ENCODE data around the gene AK1. TPM values are rescaled to one million over a fixed set of nuclear protein-coding genes. Genes with fewer than 3 reads are reported as not detected.

The AK1 gene
- total RNA-seq, 1 donor from 2014 or later: 39.4 TPM

- H3K4me1 Mint-ChIP-seq: peaks cover 19% of the 10 kb centered on the region
- H3K27ac Mint-ChIP-seq: no peak overlapping the region
- TF ChIP-seq CTCF (IDR thresholded peaks at IDR 0.05; ENCODE audit: unreplicated experiment): no peak
Observed at GRCh38 chr9:127874301-127875221, 2.9 kb downstream of the AK1 start.

GRCh38 chr9:127873886-127874285, 3.6 kb downstream of the AK1 start:
- DNase-seq (ENCODE audit: low spot score in 2 of 2, unreplicated experiment in 2 of 2): no peak
- Mint-ChIP-seq H3K4me3 (no peak overlapping the region), H3K4me1 (peaks cover 19% of the 10 kb centered on the region), H3K27ac (no peak overlapping the region), H3K27me3 (ENCODE audit: low read depth) (no peaks in the 10 kb centered on the region), H3K36me3 (peaks cover 3% of the 10 kb centered on the region), H3K9me3 (no peaks in the 10 kb centered on the region)
- no peak for TF ChIP-seq CTCF (IDR thresholded peaks at IDR 0.05; ENCODE audit: unreplicated experiment)

More at GRCh38 chr9:127874301-127875221, 2.9 kb downstream of the AK1 start:
- DNase-seq (ENCODE audit: low spot score in 2 of 2, unreplicated experiment in 2 of 2): no peak
- H3K4me3 Mint-ChIP-seq: no peak overlapping the region
- no peaks in the 10 kb centered on the region for H3K9me3 Mint-ChIP-seq
- H3K27me3 Mint-ChIP-seq (ENCODE audit: low read depth): no peaks in the 10 kb centered on the region
- peaks cover 3% of the 10 kb centered on the region for H3K36me3 Mint-ChIP-seq

GRCh38 chr9:127873223-127873691, 4.2 kb downstream of the AK1 start:
- Mint-ChIP-seq H3K27me3 (ENCODE audit: low read depth) (no peaks in the 10 kb centered on the region), H3K27ac (no peak overlapping the region), H3K36me3 (peaks cover 3% of the 10 kb centered on the region), H3K4me3 (no peak overlapping the region), H3K4me1 (peaks cover 16% of the 10 kb centered on the region), H3K9me3 (no peaks in the 10 kb centered on the region)
- no peak for TF ChIP-seq CTCF (IDR thresholded peaks at IDR 0.05; ENCODE audit: unreplicated experiment)
- DNase-seq (ENCODE audit: low spot score in 2 of 2, unreplicated experiment in 2 of 2): no peak

GRCh38 chr9:127872369-127873222, 4.9 kb downstream of the AK1 start:
- no peak overlapping the region for H3K4me3 Mint-ChIP-seq
- no peak for TF ChIP-seq CTCF (IDR thresholded peaks at IDR 0.05; ENCODE audit: unreplicated experiment)
- no peaks in the 10 kb centered on the region for H3K27me3 Mint-ChIP-seq (ENCODE audit: low read depth)
- H3K27ac Mint-ChIP-seq: no peak overlapping the region
- peaks cover 3% of the 10 kb centered on the region for H3K36me3 Mint-ChIP-seq
- DNase-seq (ENCODE audit: low spot score in 2 of 2, unreplicated experiment in 2 of 2): no peak
- peaks cover 11% of the 10 kb centered on the region for H3K4me1 Mint-ChIP-seq
- H3K9me3 Mint-ChIP-seq: no peaks in the 10 kb centered on the region

GRCh38 chr9:127871531-127871930, 5.9 kb downstream of the AK1 start:
- H3K36me3 Mint-ChIP-seq: peaks cover 3% of the 10 kb centered on the region

More at GRCh38 chr9:127871531-127871930, 5.9 kb downstream of the AK1 start:
- H3K9me3 Mint-ChIP-seq: no peaks in the 10 kb centered on the region
- no peak overlapping the region for H3K27ac Mint-ChIP-seq
- no peak for TF ChIP-seq CTCF (IDR thresholded peaks at IDR 0.05; ENCODE audit: unreplicated experiment)
- H3K4me3 Mint-ChIP-seq: no peak overlapping the region
- no peak for DNase-seq (ENCODE audit: low spot score in 2 of 2, unreplicated experiment in 2 of 2)
- H3K27me3 Mint-ChIP-seq (ENCODE audit: low read depth): no peaks in the 10 kb centered on the region
- H3K4me1 Mint-ChIP-seq: peaks cover 11% of the 10 kb centered on the region

Measured in mesothelial cell of epicardium (in vitro differentiated cells).